Measurements from ENCODE around the gene TNN. TPM values are rescaled to one million over a fixed set of nuclear protein-coding genes. Genes with fewer than 3 reads are reported as not detected.
A peak's percentile ranks its signal among the peaks of the same experiment; 100 is the strongest.

TNN gene
- total RNA-seq, 1 donor from 2014 or later: not detected

GRCh38 chr1:175176246-175176645 lies 108.6 kb downstream of the TNN start:
- peaks cover 84% of the 10 kb centered on the region for H3K36me3 Mint-ChIP-seq (ENCODE audit: low read depth)
- no peak overlapping the region for H3K4me3 Mint-ChIP-seq
- POLR2A ChIA-PET: no interaction called here
- H3K9me3 Mint-ChIP-seq: no peaks in the 10 kb centered on the region
- H3K27ac Mint-ChIP-seq: peak overlapping the region; percentile 2
- CTCF ChIA-PET: interaction anchor here (1.2 kb wide), 1 partner anchor 30 kb away, joined by 3 read pairs; no protein-coding TSS in a partner anchor
- TF ChIP-seq CTCF (IDR thresholded peaks at IDR 0.05): no peak
- peaks cover 87% of the 10 kb centered on the region for H3K4me1 Mint-ChIP-seq
- H3K27me3 Mint-ChIP-seq: no peaks in the 10 kb centered on the region
- DNase-seq: no peak
- no peak for ATAC-seq (ENCODE audit: low read depth)
- intact Hi-C loops (cut with micrococcal nuclease): no loop called here

DNA sequence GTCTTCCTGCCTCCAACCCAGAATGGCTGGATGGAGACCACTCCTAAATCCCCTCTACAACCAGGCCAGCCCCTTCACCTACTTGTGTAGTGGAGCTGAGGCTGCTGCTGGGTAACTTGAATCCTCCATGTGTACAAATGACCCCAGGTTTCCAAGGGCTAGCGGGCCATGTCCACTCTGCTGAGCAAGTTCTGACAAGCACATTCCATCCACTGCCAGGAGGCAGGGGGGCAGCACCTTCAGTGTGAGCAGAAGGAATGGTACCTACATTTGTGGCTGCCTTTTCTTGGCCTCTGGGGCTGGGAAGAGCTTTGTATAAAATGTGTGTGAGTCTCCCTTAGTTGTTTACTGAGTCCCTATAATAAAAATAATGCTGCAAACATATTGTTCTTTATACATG lies 110.4 kb downstream of the TNN start:
- ChIA-PET POLR2A (no interaction called here), CTCF (interaction anchor here (2.1 kb wide), 1 partner anchor 23 kb away, joined by 8 read pairs; no protein-coding TSS in a partner anchor)
- no peak for TF ChIP-seq CTCF (IDR thresholded peaks at IDR 0.05)
- no peak overlapping the region for H3K4me3 Mint-ChIP-seq
- intact Hi-C loops (cut with micrococcal nuclease): no loop called here
- H3K36me3 Mint-ChIP-seq (ENCODE audit: low read depth): peaks cover 85% of the 10 kb centered on the region
- no peaks in the 10 kb centered on the region for H3K27me3 Mint-ChIP-seq
- peaks cover 90% of the 10 kb centered on the region for H3K4me1 Mint-ChIP-seq
- ATAC-seq (ENCODE audit: low read depth) (no peak), DNase-seq (no peak)
- H3K27ac Mint-ChIP-seq: peak overlapping the region; percentile 66
- no peaks in the 10 kb centered on the region for H3K9me3 Mint-ChIP-seq

- Mint-ChIP-seq H3K4me3 (no peak overlapping the region), H3K4me1 (peaks cover 90% of the 10 kb centered on the region), H3K27me3 (no peaks in the 10 kb centered on the region), H3K36me3 (ENCODE audit: low read depth) (peaks cover 85% of the 10 kb centered on the region), H3K27ac (peak overlapping the region; percentile 66), H3K9me3 (no peaks in the 10 kb centered on the region)
- intact Hi-C loops (cut with micrococcal nuclease): no loop called here
- ATAC-seq (ENCODE audit: low read depth): no peak
- ChIA-PET CTCF (interaction anchor here (2.1 kb wide), 1 partner anchor 23 kb away, joined by 8 read pairs; no protein-coding TSS in a partner anchor), POLR2A (no interaction called here)
- no peak for TF ChIP-seq CTCF (IDR thresholded peaks at IDR 0.05)
- no peak for DNase-seq
Measured at GRCh38 chr1:175178456-175178855, 110.8 kb downstream of the TNN start.

GRCh38 chr1:175179837-175180590 lies 112.4 kb downstream of the TNN start:
- DNase-seq (no peak), ATAC-seq (ENCODE audit: low read depth) (peak; percentile 42)
- H3K27me3 Mint-ChIP-seq: no peaks in the 10 kb centered on the region
- intact Hi-C loops (cut with micrococcal nuclease): loop anchor here (1.0 kb wide), 1 partner anchor 9 kb away; no protein-coding TSS in a partner anchor
- TF ChIP-seq CTCF (IDR thresholded peaks at IDR 0.05): no peak
- ChIA-PET POLR2A (interaction anchor here (0.9 to 1.7 kb wide), 4 partner anchors 10 to 16 kb away, joined by 4 to 11 read pairs (median 8); partner anchors contain the start of gene KIAA0040), CTCF (interaction anchor here (1.3 to 2.1 kb wide), 2 partner anchors 28 to 139 kb away, joined by 6 to 9 read pairs; no protein-coding TSS in a partner anchor)
- H3K4me3 Mint-ChIP-seq: peak overlapping the region; percentile 45
- peaks cover 78% of the 10 kb centered on the region for H3K36me3 Mint-ChIP-seq (ENCODE audit: low read depth)
- no peaks in the 10 kb centered on the region for H3K9me3 Mint-ChIP-seq
- peaks cover 90% of the 10 kb centered on the region for H3K4me1 Mint-ChIP-seq
- peak overlapping the region; percentile 79 for H3K27ac Mint-ChIP-seq

DNA sequence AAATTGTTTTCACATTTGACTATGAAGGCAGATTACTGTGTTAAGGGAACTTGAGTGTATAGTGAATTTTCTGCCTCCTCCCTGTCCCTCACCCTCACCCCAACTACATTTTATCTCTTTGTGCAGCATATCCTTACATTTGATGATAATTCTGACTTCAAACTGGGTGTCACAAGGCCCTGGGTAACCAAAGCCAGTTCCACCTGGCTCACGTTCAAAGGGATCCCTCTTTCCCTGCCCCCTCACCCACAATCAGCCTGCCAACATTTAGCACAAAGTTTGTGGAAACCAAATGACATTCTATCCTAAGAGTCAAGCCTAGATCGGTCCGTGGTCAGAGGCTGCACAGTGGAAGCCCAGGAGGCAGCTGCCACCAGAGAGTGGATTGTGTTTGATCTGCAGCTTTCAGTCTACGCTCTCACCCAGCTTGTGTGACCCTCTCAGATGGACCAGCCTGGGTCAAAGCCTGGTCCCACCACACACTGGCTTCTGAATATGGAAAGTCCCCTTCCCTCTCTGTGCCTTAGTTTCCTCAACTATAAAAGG lies 114.6 kb downstream of the TNN start:
- Mint-ChIP-seq H3K9me3 (no peaks in the 10 kb centered on the region), H3K4me1 (peaks cover 99% of the 10 kb centered on the region), H3K27ac (peak overlapping the region; percentile 65), H3K27me3 (no peaks in the 10 kb centered on the region), H3K4me3 (no peak overlapping the region), H3K36me3 (ENCODE audit: low read depth) (peaks cover 81% of the 10 kb centered on the region)
- no peak for DNase-seq
- intact Hi-C loops (cut with micrococcal nuclease): no loop called here
- no peak for ATAC-seq (ENCODE audit: low read depth)
- TF ChIP-seq CTCF (IDR thresholded peaks at IDR 0.05): no peak
- POLR2A ChIA-PET: interaction anchor here (1.3 kb wide), 1 partner anchor 12 kb away, joined by 4 read pairs; no protein-coding TSS in a partner anchor
- CTCF ChIA-PET: interaction anchor here (1.3 to 1.9 kb wide), 3 partner anchors 10 to 136 kb away, joined by 4 to 8 read pairs (median 4); no protein-coding TSS in a partner anchor

Data from activated B cell treated with CpG ODN at 0.5 μM for 24 hours (primary cell).